Upper lobe of left lung (tissue), 6 donors: Measurements from ENCODE around the gene KRTAP3-3. TPM values are rescaled to one million over a fixed set of nuclear protein-coding genes. Genes with fewer than 3 reads are reported as not detected.

ENCODE experiments used
- ATAC-seq, 2 donors: fragments of 200-7000 bp; cut with Tn5 transposase; one replicate each; pipeline ENCODE4 v1.9.1; 2022; ENCODE audit warnings: mild to moderate bottlenecking in 2 of 2, moderate library complexity in 2 of 2; ENCODE audit not compliant: low FRiP score in 2 of 2
- DNase-seq, 2 donors: peaks; one replicate each; pipeline ENCODE4 v3.0.0-alpha.2; 2019 to 2020
- H3K27ac ChIP-seq, 4 donors: fragments of 200-600 bp; sonication (generic); one replicate each; pipeline ENCODE4 v1.5.1; 2016 to 2019
- H3K27me3 ChIP-seq, 4 donors: fragments of 200-600 bp; sonication (generic); one replicate each; pipeline ENCODE4 v1.5.1; 2017 to 2019
- H3K36me3 ChIP-seq, 4 donors: fragments of 200-600 bp; sonication (generic); one replicate each; pipeline ENCODE4 v1.5.1; 2016 to 2019
- H3K4me1 ChIP-seq, 4 donors: fragments of 200-600 bp; sonication (generic); one replicate each; pipeline ENCODE4 v1.5.1; 2018 to 2019
- H3K4me3 ChIP-seq, 4 donors: fragments of 200-600 bp; sonication (generic); one replicate each; pipeline ENCODE4 v1.5.1; 2017 to 2019; ENCODE audit warnings: mild to moderate bottlenecking in 2 of 4, moderate library complexity in 1 of 4
- H3K9me3 ChIP-seq, 4 donors: fragments of 200-600 bp; sonication (generic); one replicate each; pipeline ENCODE4 v1.5.1; 2018 to 2019
- EP300 ChIP-seq, 4 donors: sonication (generic); formaldehyde crosslinking; IDR thresholded peaks; one replicate each; pipeline ENCODE4 v1.5.1; 2017; ENCODE audit warnings: antibody characterized with exemption in 4 of 4, control low read depth in 2 of 4
- POLR2A ChIP-seq, 4 donors: fragments of 450-650 bp; IDR thresholded peaks; one replicate each; pipeline ENCODE4 v1.5.1; 2016 to 2017; ENCODE audit warnings: antibody characterized with exemption in 4 of 4, mild to moderate bottlenecking in 2 of 4
- POLR2AphosphoS5 ChIP-seq, 2 donors: sonication (generic); formaldehyde crosslinking; IDR thresholded peaks; one replicate each; pipeline ENCODE4 v1.5.1; 2017; ENCODE audit warnings: antibody characterized with exemption in 2 of 2
- WGBS, 2 donors: methylation state at CpG; one replicate each; pipeline ENCODE4 v1.1.5; 2017 to 2018; 5-methylcytosine and 5-hydroxymethylcytosine counted together
- total RNA-seq, 6 donors: library from RNA; depleted of rRNA in 4 of 6; stranded (reverse); fragments of >200 nt in 4 of 6; gene quantifications; one replicate each; pipeline versions ENCODE4 v1.1.0 to v1.2.1, GENCODE V29; 2016 to 2021
- TF ChIP-seq, protein P1 (sequence below), 6 experiments: fragments of 450-650 bp in 4 of 6; fragments of 200-600 bp in 2 of 6; sonication (generic) in 2 of 6; IDR thresholded peaks; one replicate each; pipeline ENCODE4 v1.5.1; 2016 to 2019; ENCODE audit warnings: antibody characterized with exemption in 6 of 6
- donor health status: DM: no; HTN: no; CAD: no; lungs with moderate emphysema.
- donor health status: DM: no; HTN: yes; CAD: no; lungs with severe emphysema.

Gene KRTAP3-3
- total RNA-seq, 6 donors from 2014 or later: not detected

DNA sequence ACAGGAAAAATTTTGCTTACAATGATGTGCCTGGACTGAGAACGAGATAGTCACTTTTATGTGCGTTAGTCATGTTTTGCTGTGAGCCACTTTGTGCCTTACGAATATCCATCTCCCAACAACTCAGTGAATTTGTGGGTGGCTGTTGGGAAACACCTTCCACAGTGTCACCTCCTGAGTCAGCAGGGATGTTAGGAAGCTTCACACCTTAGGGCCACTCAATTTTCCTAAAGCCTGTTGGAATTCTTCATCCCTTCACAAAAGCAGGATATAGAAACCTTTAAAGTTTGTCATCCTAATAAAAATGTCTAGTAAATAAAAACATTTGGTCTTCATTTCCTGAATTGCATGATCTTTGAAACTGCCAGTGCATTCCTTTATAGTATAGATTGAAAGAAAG lies 19.2 kb upstream of the KRTAP3-3 start:
- ATAC-seq (no peak), DNase-seq (no peak)
- Histone ChIP-seq H3K27ac (no peak overlapping the region), H3K27me3 (no peaks in the 10 kb centered on the region), H3K4me3 (no peak overlapping the region), H3K4me1 (no peaks in the 10 kb centered on the region), H3K9me3 (no peaks in the 10 kb centered on the region), H3K36me3 (no peaks in the 10 kb centered on the region)
- TF ChIP-seq, protein P1, sequence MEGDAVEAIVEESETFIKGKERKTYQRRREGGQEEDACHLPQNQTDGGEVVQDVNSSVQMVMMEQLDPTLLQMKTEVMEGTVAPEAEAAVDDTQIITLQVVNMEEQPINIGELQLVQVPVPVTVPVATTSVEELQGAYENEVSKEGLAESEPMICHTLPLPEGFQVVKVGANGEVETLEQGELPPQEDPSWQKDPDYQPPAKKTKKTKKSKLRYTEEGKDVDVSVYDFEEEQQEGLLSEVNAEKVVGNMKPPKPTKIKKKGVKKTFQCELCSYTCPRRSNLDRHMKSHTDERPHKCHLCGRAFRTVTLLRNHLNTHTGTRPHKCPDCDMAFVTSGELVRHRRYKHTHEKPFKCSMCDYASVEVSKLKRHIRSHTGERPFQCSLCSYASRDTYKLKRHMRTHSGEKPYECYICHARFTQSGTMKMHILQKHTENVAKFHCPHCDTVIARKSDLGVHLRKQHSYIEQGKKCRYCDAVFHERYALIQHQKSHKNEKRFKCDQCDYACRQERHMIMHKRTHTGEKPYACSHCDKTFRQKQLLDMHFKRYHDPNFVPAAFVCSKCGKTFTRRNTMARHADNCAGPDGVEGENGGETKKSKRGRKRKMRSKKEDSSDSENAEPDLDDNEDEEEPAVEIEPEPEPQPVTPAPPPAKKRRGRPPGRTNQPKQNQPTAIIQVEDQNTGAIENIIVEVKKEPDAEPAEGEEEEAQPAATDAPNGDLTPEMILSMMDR (IDR thresholded peaks at IDR 0.05): no peak
- TF ChIP-seq POLR2AphosphoS5 (IDR thresholded peaks at IDR 0.05) (no peak), POLR2A (IDR thresholded peaks at IDR 0.05) (no peak)
- WGBS, 2 donors: 83 to 90% methylated on average over 3 of the region's 3 CpGs

DNA sequence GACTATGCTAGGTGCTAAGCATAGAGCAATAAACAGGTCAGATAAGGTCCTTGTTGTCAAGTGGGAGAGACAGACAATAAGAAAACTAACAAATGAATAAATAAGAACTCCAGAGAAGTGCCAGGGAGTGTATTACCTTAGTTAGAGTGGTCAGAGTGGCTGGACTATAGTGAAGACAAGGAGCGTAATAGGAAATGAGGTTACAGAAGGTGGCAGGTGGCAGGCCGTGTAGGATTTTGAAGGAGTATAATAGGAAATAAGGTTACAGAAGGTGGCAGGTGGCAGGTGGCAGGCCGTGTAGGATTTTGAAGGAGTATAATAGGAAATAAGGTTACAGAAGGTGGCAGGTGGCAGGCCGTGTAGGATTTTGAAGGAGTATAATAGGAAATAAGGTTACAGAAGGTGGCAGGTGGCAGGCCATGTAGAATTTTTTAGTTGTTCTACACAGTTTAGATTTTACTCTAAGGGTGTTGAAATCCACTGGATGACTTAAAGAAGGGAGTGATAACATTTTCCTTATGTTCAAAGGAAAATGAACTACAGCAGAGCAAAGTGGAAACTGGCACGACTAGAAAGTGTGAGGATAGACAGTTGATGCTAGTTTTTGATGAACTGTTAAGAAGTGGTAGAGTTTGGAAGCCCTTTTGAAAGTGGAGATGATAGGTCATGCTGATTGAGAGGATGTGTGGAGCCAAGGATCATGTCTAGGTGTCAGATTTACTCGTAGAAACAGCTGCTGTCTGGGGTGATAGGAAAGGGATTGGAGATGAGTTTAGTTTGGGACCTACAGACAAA lies 18.6 kb upstream of the KRTAP3-3 start:
- Histone ChIP-seq H3K27ac (no peak overlapping the region), H3K4me3 (no peak overlapping the region), H3K36me3 (no peaks in the 10 kb centered on the region), H3K27me3 (no peaks in the 10 kb centered on the region), H3K4me1 (no peaks in the 10 kb centered on the region), H3K9me3 (no peaks in the 10 kb centered on the region)
- TF ChIP-seq, protein P1 (IDR thresholded peaks at IDR 0.05): no peak
- no peak for TF ChIP-seq POLR2AphosphoS5 (IDR thresholded peaks at IDR 0.05)
- no peak for TF ChIP-seq POLR2A (IDR thresholded peaks at IDR 0.05)
- TF ChIP-seq EP300 (IDR thresholded peaks at IDR 0.05): no peak
- WGBS, 2 donors: 64 to 65% methylated on average over 6 of the region's 6 CpGs
- DNase-seq: no peak
- ATAC-seq: no peak

DNA sequence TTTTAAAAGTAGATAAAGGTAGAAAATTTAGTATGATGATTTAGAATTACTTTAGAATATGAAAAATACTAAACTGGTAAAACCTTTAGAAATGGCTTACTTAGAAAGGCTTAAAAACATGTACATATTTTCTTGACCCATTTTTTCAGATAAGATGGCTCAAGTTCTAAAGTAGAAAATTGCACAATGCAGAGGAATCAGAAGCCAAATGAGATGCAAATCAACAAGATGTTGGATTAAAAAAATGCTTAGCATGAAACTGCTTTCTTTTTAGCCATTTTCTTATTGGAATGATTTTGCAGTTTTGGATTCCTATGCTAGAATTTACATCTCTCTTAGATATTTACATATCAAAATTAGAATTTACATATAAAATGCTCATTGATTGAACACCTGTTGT lies 16.5 kb upstream of the KRTAP3-3 start:
- TF ChIP-seq, protein P1 (IDR thresholded peaks at IDR 0.05): no peak
- TF ChIP-seq EP300 (IDR thresholded peaks at IDR 0.05) (no peak), POLR2AphosphoS5 (IDR thresholded peaks at IDR 0.05) (no peak), POLR2A (IDR thresholded peaks at IDR 0.05) (no peak)
- ATAC-seq: no peak
- H3K4me1 ChIP-seq: no peaks in the 10 kb centered on the region
- H3K27me3 ChIP-seq: no peaks in the 10 kb centered on the region
- H3K4me3 ChIP-seq: no peak overlapping the region
- H3K36me3 ChIP-seq: no peaks in the 10 kb centered on the region
- DNase-seq: no peak
- no peak overlapping the region for H3K27ac ChIP-seq
- H3K9me3 ChIP-seq: no peaks in the 10 kb centered on the region

DNA sequence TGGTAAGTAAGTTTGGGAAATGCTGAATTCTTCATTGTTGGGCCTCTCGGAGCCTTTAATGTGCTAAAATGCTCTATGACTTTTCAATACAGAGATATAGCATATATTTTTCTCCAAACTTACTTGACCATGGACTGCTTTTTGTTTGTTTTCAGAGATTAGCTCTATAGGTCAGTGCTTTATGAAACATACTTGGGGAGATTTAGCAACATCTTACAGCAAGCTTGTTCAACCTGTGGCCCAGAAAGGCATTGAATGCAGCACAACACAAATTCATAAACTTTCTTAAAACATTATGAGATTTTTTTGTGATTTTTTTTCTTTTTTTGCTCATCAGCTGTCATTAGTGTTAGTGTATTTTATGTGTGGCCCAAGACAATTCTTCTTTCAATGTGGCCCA lies 16.0 kb upstream of the KRTAP3-3 start:
- ATAC-seq: no peak

More for the DNA sequence above, 16.0 kb upstream of the KRTAP3-3 start:
- H3K4me3 ChIP-seq: no peak overlapping the region
- no peak overlapping the region for H3K27ac ChIP-seq
- 83 to 95% methylated on average over 1 of the region's 1 CpG for WGBS, 2 donors
- H3K27me3 ChIP-seq: no peaks in the 10 kb centered on the region
- DNase-seq: no peak
- H3K9me3 ChIP-seq: no peaks in the 10 kb centered on the region
- no peaks in the 10 kb centered on the region for H3K4me1 ChIP-seq
- TF ChIP-seq EP300 (IDR thresholded peaks at IDR 0.05) (no peak), POLR2AphosphoS5 (IDR thresholded peaks at IDR 0.05) (no peak), POLR2A (IDR thresholded peaks at IDR 0.05) (no peak)
- TF ChIP-seq, protein P1 (IDR thresholded peaks at IDR 0.05): no peak
- H3K36me3 ChIP-seq: no peaks in the 10 kb centered on the region
